ENCODE data around the gene CCS.

The CCS gene

DNA sequence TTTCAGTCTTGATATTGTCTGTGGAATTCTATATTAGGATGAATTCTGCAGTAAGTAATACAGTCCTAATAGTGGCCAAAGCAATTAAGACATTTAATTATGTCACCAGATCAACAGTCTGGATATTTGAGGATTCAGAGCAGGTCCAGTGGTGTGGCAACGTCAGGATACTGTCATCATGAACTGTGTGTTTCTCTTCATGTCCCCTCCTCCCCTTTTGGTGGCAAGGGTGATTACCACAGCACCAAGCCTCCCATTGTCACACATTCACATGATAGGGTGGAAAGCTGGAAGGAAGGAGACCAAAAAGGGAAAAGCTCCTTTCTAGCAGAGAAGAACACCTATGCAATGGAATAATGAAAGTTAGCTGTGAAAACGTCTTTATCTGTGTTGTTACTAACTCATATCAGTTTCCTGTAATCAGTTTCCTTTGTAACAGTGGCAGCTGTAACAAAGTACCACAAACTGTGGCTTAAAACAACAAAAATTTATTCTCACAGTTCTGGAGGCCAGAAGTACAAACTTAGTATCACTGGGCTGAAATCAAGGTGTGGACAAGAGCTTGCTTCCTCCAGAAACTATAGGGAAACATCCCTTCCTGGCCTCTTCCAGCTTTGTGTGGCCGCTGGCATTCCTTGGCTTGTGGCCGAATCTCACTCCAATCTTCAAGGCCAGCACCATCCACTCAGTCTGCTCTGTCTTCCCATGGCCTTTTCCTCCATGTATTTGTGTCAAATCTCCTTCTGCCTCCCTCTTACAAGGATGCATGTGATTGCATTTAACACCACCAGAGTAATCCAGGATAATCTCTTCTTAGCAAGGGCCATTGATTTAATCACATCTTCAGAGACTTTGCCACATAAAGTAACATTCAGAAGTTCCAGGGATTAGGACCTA lies 17.0 kb downstream of the CCS start:
- Histone ChIP-seq H3K27ac (peak overlapping the region in 8 of 11 experiments; percentile 0 to 66 (median 32); a peak in 12 of 22 replicates), H4K20me1 (peaks cover 0 to 10% (median 0%) of the 10 kb centered on the region in 11 experiments; a peak in 5 of 22 replicates)

DNA sequence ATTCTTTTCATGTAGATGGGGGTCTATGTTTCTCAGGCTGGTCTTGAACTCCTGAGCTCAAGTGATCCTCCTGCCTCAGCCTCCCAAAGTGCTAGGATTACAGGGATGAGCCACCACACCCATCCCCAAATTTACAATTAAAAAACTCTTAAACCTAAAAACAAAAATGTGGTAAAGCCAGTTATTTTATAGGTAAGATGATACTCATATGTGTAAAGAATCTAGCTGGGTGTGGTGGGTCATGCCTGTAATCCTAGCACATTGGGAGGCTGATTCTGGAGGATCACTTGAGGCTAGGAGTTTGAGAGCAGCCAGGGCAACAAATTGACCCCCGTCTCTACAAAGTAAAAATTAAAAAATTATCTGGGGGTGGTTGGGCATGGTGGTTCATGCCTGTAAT lies 19.5 kb downstream of the CCS start:
- peaks cover 4 to 10% (median 9%) of the 10 kb centered on the region in 11 experiments; a peak in 21 of 22 replicates for H4K20me1 ChIP-seq
- H3K4me2 ChIP-seq, result no peak overlapping the region; a peak in 1 of 22 replicates
- H3K36me3 ChIP-seq, result peaks cover under 1 to 11% (median 5%) of the 10 kb centered on the region in 11 experiments; a peak in 14 of 22 replicates
- H3K4me1 ChIP-seq, result peaks cover 28 to 65% (median 54%) of the 10 kb centered on the region in 10 experiments
- H3K27me3 ChIP-seq, result no peaks in the 10 kb centered on the region
- 0 out of 22 replicates have a peak overlapping the region, but pooled peaks of 1 of the 11 experiments have one; percentile 54 for H3K27ac ChIP-seq
- no peak overlapping the region for H3K4me3 ChIP-seq
- TF ChIP-seq Cebpa-rat (IDR thresholded peaks at IDR 0.05), result no peak
- no peak overlapping the region; a peak in 1 of 22 replicates for H3K9ac ChIP-seq
- H3K9me3 ChIP-seq (replicated peaks in 1 of 11), result peaks cover 0 to 5% (median 0%) of the 10 kb centered on the region in 11 experiments; a peak in 2 of 22 replicates

More for the DNA sequence above, 17.0 kb downstream of the CCS start:
- Histone ChIP-seq H3K9me3 (replicated peaks in 1 of 11) (peaks cover 0 to 5% (median 0%) of the 10 kb centered on the region in 11 experiments; a peak in 2 of 22 replicates), H3K27me3 (no peaks in the 10 kb centered on the region), H3K4me2 (peak overlapping the region in 9 of 11 experiments; percentile 11 to 66 (median 43); a peak in 18 of 22 replicates), H3K36me3 (peaks cover 22 to 33% (median 27%) of the 10 kb centered on the region in 11 experiments), H3K4me3 (no peak overlapping the region), H3K9ac (peak overlapping the region in 1 of 11 experiments; percentile 39; a peak in 1 of 22 replicates), H3K4me1 (peaks cover 26 to 61% (median 53%) of the 10 kb centered on the region in 10 experiments)
- no peak for TF ChIP-seq Cebpa-rat (IDR thresholded peaks at IDR 0.05)

DNA sequence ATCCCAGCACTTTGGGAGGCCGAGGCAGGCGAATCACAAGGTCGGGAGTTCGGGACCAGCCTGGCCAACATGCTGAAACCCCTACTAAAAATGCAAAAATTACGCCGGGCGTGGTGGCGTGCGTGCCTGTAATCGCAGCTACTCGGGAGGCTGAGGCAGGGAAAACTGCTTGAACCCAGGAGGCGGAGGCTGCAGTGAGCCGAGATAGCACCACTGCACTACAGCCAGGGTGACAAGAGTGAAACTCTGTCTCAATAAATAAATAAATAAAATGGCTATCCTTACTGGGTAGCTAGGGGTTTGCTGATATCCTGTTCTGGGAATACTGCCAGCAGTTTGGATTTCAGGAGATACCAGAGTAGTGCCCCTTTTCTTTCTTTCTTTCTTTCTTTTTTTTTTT lies 21.1 kb downstream of the CCS start:
- H4K20me1 ChIP-seq, result peaks cover 20 to 26% (median 25%) of the 10 kb centered on the region in 11 experiments
- no peaks in the 10 kb centered on the region for H3K27me3 ChIP-seq
- H3K27ac ChIP-seq, result no peak overlapping the region
- TF ChIP-seq Cebpa-rat (IDR thresholded peaks at IDR 0.05), result no peak
- H3K36me3 ChIP-seq, result peaks cover 0 to 23% (median 18%) of the 10 kb centered on the region in 11 experiments; a peak in 17 of 22 replicates
- H3K4me2 ChIP-seq, result no peak overlapping the region
- no peaks in the 10 kb centered on the region for H3K9me3 ChIP-seq (replicated peaks in 1 of 11)
- no peak overlapping the region; a peak in 1 of 22 replicates for H3K9ac ChIP-seq
- peaks cover 23 to 63% (median 51%) of the 10 kb centered on the region in 10 experiments for H3K4me1 ChIP-seq
- no peak overlapping the region for H3K4me3 ChIP-seq

DNA sequence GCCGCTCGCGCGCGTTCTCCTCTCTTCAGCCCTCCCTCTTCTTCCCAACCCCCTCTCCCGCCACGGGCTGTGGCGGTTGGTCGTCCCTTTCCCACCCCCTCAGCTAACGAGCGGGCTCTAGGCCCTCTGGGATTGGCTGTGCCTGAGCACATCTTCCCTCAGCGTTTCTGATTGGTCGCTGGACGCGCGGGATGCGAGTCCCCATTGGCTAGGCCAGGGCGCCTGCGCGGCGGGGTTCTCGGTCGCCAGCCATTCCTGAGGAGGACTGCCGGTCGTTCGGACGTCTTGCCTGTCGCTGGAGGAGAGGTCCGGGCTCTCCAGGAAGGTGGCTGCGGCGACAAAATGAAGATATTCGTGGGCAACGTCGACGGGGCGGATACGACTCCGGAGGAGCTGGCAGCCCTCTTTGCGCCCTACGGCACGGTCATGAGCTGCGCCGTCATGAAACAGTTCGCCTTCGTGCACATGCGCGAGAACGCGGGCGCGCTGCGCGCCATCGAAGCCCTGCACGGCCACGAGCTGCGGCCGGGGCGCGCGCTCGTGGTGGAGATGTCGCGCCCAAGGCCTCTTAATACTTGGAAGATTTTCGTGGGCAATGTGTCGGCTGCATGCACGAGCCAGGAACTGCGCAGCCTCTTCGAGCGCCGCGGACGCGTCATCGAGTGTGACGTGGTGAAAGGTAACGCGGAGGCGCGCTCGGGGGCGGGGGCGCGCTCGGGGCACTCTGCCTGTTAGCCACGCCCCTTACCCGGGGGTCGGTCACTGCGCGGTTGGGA lies 23.6 kb downstream of the CCS start, which contains the start of gene RBM14:
Gene RBM14 (plus strand): TSS at position 252 of the 776 bp plus-strand sequence. CDS start 91 bp downstream, at position 343.
- peaks cover 39 to 63% (median 50%) of the 10 kb centered on the region in 10 experiments for H3K4me1 ChIP-seq

DNA sequence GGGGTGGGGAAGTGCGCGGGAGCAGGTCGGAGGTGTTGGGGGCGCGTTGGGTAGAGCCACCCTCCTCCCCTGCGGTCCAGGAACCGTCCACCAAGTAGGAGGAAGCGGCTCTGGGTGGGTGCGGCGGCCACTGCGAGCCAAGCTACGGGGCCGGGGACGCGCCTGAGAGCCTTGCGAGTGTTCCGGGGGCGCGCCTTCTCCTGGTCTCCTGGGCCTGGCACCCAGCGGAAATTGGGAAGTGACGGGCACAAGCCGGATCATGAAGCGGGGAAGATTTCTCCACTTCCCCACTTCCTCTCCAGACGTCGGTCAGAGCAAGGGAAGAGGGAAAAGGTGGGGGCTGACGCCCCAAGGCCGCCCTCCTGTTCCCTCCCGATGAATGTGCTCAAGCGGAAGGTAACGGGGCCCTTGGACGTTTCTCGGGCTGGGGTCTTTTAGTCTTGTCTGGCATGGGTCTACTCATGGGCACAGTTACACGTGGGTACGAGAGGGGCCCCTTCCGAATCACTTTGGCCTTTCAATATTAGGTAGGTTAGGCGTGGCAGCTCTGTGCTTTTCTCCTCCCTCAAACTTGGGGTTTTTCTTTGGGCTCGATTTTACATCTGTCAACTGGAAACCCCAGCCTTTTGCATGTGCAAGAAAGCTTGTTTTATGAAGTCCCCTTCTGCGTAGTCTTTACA lies 24.3 kb downstream of the CCS start:
- H3K4me3 ChIP-seq, result peak overlapping the region; percentile 69 to 99 (median 90)
- H3K27ac ChIP-seq, result peak overlapping the region; percentile 87 to 98 (median 94)
- peaks cover 7 to 51% (median 45%) of the 10 kb centered on the region in 11 experiments; a peak in 20 of 22 replicates for H3K36me3 ChIP-seq
- H4K20me1 ChIP-seq, result peaks cover 52 to 58% (median 58%) of the 10 kb centered on the region in 11 experiments
- H3K9me3 ChIP-seq (replicated peaks in 1 of 11), result no peaks in the 10 kb centered on the region
- no peaks in the 10 kb centered on the region for H3K27me3 ChIP-seq
- H3K9ac ChIP-seq, result peak overlapping the region; percentile 92 to 98 (median 96)
- peaks cover 47 to 63% (median 54%) of the 10 kb centered on the region in 10 experiments for H3K4me1 ChIP-seq
- TF ChIP-seq Cebpa-rat (IDR thresholded peaks at IDR 0.05), result no peak
- peak overlapping the region; percentile 90 to 100 (median 98) for H3K4me2 ChIP-seq

More for the DNA sequence above, 23.6 kb downstream of the CCS start, which contains the start of gene RBM14:
- Histone ChIP-seq H3K4me2 (peak within 1 kb of the TSS; percentile 90 to 100 (median 98)), H3K9ac (peak within 1 kb of the TSS; percentile 92 to 98 (median 96)), H3K9me3 (replicated peaks in 1 of 11) (no peaks in the 10 kb centered on the region), H3K4me3 (peak within 1 kb of the TSS; percentile 69 to 99 (median 90)), H3K27me3 (no peaks in the 10 kb centered on the region), H3K36me3 (peaks cover 0 to 44% (median 38%) of the 10 kb centered on the region in 11 experiments; a peak in 20 of 22 replicates), H3K27ac (peak within 1 kb of the TSS; percentile 87 to 98 (median 94)), H4K20me1 (peaks cover 45 to 51% (median 50%) of the 10 kb centered on the region in 11 experiments)
- TF ChIP-seq Cebpa-rat (IDR thresholded peaks at IDR 0.05), result no peak

DNA sequence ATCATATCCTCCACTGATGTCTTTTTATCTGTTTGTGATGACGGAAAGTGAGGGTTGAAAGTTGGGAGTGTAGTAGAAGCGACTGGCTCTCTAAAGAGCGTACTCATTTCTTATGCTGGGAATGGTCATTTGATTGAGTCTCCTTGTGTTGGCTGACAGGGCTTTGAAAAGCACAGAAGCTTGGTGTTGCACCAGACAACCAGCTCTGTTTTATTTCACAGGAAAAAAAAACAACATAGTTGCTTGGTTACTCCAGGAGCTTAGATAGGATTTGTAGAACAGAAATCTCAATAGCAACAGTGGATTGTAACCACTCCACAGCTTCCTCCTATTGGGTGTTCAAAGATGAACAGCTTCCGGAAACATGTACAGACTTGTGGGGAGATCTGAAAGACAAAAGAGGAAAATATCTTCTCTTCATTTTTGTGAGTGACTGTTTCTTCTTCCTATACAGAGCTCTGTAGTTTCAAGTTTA lies 26.1 kb downstream of the CCS start:
- H3K36me3 ChIP-seq, result peaks cover 24 to 69% (median 63%) of the 10 kb centered on the region in 11 experiments
- H3K9me3 ChIP-seq (replicated peaks in 1 of 11), result no peaks in the 10 kb centered on the region
- no peak for TF ChIP-seq Cebpa-rat (IDR thresholded peaks at IDR 0.05)
- peak overlapping the region; percentile 26 to 98 (median 87); a peak in 15 of 22 replicates for H3K27ac ChIP-seq
- H3K9ac ChIP-seq, result peak overlapping the region; percentile 92 to 98 (median 96)
- H4K20me1 ChIP-seq, result peaks cover 70 to 77% (median 76%) of the 10 kb centered on the region in 11 experiments
- H3K4me2 ChIP-seq, result peak overlapping the region; percentile 90 to 100 (median 98)
- peaks cover 56 to 77% (median 69%) of the 10 kb centered on the region in 10 experiments for H3K4me1 ChIP-seq
- H3K4me3 ChIP-seq, result peak overlapping the region; percentile 69 to 99 (median 90)
- H3K27me3 ChIP-seq, result no peaks in the 10 kb centered on the region

DNA sequence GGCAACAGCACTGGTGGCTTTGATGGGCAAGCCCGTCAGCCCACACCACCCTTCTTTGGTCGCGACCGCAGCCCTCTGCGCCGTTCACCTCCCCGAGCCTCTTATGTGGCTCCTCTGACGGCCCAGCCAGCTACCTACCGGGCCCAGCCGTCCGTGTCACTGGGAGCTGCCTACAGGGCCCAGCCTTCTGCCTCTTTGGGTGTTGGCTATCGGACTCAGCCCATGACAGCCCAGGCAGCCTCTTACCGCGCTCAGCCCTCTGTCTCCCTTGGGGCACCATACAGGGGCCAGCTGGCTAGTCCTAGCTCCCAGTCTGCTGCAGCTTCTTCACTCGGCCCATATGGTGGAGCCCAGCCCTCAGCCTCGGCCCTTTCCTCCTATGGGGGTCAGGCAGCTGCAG lies 31.5 kb downstream of the CCS start:
- peaks cover 39 to 72% (median 50%) of the 10 kb centered on the region in 10 experiments for H3K4me1 ChIP-seq
- H3K4me2 ChIP-seq, result peak overlapping the region in 4 of 11 experiments; percentile 9 to 27 (median 12); a peak in 4 of 22 replicates
- H3K9me3 ChIP-seq (replicated peaks in 1 of 11), result no peaks in the 10 kb centered on the region
- no peak overlapping the region for H3K27ac ChIP-seq
- peaks cover 100% of the 10 kb centered on the region in 11 experiments for H4K20me1 ChIP-seq
- no peak for TF ChIP-seq Cebpa-rat (IDR thresholded peaks at IDR 0.05)
- H3K27me3 ChIP-seq, result no peaks in the 10 kb centered on the region
- H3K36me3 ChIP-seq, result peaks cover 77 to 100% (median 98%) of the 10 kb centered on the region in 11 experiments
- no peak overlapping the region for H3K4me3 ChIP-seq
- no peak overlapping the region for H3K9ac ChIP-seq
